ENCODE data around the gene SMIM5. TPM values are rescaled to one million over a fixed set of nuclear protein-coding genes. Genes with fewer than 3 reads are reported as not detected.
A peak's percentile ranks its signal among the peaks of the same experiment; 100 is the strongest.

The SMIM5 gene
- total RNA-seq, 6 donors from 2014 or later = 1.9 to 7.3 (median 3.3) TPM

DNA sequence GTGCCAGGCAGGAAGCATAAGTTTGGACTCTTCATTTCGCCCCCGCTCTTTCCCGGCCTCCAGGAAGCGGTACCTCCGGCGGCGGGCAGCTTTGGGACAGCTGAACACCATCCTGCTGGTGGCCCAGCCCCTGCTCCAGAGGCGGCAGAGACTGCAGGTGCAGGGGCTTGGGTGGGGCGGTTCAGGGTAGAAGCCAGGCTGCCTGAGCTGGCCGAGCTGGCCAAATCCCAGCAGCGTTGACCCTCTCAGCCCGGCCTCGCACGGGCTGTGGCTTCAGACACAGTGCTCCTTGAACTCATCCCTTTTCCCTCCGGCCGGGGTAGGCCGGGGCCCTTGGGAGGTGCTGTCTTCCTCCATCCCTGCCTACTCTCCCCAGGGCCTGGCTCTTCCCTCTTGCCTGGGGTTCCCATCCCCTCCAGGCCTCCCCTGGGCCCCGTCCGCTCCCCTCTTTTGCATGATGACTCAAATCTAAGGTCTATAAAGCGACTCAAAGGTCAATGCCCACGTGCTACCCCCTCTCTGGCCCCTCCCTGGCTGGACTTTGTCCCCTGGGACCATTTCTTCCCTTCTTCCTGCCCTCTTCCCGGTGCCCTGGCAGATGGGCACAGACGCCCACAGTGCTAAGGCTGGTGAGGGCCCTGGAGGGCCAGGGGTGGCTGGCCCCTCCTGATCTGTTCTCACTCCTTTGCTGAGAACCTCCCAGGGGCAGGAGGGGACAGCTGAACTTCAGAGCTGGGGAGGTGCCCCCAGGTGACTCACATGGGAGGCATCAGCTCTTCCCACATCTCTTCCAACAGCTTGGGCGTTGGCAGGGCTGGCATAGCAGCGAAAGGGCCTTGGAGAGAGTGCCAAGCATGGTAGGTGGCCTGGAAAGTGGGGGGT lies 22.9 kb upstream of the SMIM5 start:
- H3K27ac ChIP-seq = no peak overlapping the region
- H3K36me3 ChIP-seq = peaks cover 0 to 60% (median 41%) of the 10 kb centered on the region in 4 donors
- no peaks in the 10 kb centered on the region for H3K9me3 ChIP-seq
- no peaks in the 10 kb centered on the region for H3K27me3 ChIP-seq
- no peak for TF ChIP-seq POLR2AphosphoS5 (IDR thresholded peaks at IDR 0.05)
- TF ChIP-seq, protein P1, sequence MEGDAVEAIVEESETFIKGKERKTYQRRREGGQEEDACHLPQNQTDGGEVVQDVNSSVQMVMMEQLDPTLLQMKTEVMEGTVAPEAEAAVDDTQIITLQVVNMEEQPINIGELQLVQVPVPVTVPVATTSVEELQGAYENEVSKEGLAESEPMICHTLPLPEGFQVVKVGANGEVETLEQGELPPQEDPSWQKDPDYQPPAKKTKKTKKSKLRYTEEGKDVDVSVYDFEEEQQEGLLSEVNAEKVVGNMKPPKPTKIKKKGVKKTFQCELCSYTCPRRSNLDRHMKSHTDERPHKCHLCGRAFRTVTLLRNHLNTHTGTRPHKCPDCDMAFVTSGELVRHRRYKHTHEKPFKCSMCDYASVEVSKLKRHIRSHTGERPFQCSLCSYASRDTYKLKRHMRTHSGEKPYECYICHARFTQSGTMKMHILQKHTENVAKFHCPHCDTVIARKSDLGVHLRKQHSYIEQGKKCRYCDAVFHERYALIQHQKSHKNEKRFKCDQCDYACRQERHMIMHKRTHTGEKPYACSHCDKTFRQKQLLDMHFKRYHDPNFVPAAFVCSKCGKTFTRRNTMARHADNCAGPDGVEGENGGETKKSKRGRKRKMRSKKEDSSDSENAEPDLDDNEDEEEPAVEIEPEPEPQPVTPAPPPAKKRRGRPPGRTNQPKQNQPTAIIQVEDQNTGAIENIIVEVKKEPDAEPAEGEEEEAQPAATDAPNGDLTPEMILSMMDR (IDR thresholded peaks at IDR 0.05) = no peak
- no peak for TF ChIP-seq EP300 (IDR thresholded peaks at IDR 0.05)
- no peak for TF ChIP-seq POLR2A (IDR thresholded peaks at IDR 0.05)
- ATAC-seq (ENCODE audit: low FRiP score in 2 of 2) = no peak
- H3K4me3 ChIP-seq = no peak overlapping the region
- DNase-seq = peak in 1 of 2 donors; percentile 64
- WGBS, 2 donors = 89 to 92% methylated on average over 24 to 25 of the region's 25 CpGs
- H3K4me1 ChIP-seq = no peaks in the 10 kb centered on the region

DNA sequence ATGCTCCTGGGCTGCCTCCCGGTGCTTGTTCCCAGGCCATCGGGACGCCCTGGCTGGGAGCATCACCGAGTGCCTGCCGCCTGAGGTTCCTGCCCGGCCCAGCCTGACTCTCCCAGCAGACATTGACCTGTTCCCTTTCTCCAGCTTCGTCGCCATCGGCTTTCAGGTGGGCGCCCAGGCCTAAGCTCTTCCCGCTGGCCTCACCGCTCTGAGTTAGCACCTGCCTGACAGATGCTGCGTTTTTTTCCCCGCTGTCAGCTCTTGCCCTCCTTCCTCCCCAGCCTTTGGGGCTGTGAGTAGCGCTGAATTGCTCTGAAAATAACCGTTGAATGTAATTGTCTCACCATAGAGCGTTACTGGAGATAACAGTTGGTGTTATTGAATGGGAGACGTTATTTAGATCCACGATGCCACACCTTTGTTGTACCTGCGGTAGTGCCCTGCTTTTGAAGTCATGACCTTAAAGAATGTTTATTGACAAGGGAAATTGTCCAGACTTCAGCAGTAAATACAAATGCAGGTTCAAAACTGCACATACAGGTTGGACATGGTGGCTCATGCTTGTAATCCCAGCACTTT lies 21.3 kb upstream of the SMIM5 start:
- whole genome bisulfite sequencing, 2 donors = 93 to 94% methylated on average over 20 of the region's 20 CpGs
- DNase-seq (peak in 1 of 2 donors; percentile 69), ATAC-seq (ENCODE audit: low FRiP score in 2 of 2) (no peak)
- H3K4me1 ChIP-seq = no peaks in the 10 kb centered on the region
- no peak overlapping the region for H3K27ac ChIP-seq
- no peaks in the 10 kb centered on the region for H3K9me3 ChIP-seq
- H3K4me3 ChIP-seq = no peak overlapping the region
- H3K36me3 ChIP-seq = peaks cover 0 to 73% (median 56%) of the 10 kb centered on the region in 4 donors
- H3K27me3 ChIP-seq = no peaks in the 10 kb centered on the region
- TF ChIP-seq, protein P1 (IDR thresholded peaks at IDR 0.05) = no peak
- TF ChIP-seq POLR2A (IDR thresholded peaks at IDR 0.05) (no peak), EP300 (IDR thresholded peaks at IDR 0.05) (no peak), POLR2AphosphoS5 (IDR thresholded peaks at IDR 0.05) (no peak)

DNA sequence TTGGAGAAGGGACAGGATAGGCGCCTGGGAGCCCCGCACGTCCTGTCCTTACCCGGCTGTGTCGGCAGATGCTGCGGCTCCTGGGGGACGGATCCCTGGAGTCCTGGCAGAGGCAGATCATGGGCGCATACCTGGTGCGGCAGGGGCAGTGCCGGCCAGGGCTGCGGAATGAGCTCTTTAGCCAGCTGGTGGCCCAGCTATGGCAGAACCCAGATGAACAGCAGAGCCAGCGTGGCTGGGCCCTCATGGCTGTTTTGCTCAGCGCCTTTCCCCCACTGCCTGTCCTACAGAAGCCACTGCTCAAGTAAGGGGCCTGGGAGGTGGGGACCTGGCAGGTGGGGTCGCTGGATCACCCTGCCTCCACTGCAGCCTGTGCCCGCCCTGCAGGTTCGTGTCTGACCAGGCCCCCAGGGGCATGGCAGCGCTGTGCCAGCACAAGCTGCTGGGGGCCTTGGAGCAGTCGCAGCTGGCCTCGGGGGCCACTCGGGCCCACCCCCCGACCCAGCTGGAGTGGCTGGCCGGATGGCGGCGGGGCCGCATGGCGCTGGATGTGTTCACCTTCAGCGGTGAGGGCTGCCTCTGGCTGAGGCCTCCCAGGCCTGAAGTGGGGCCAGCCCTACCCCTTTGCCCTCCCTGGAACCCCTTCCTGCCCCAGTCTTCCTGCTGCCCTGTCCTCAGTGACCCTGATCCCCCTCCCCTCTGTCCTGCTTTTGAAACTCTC lies 20.2 kb upstream of the SMIM5 start:
- 89 to 90% methylated on average over 2 to 16 of the region's 27 CpGs for WGBS, 2 donors

DNA sequence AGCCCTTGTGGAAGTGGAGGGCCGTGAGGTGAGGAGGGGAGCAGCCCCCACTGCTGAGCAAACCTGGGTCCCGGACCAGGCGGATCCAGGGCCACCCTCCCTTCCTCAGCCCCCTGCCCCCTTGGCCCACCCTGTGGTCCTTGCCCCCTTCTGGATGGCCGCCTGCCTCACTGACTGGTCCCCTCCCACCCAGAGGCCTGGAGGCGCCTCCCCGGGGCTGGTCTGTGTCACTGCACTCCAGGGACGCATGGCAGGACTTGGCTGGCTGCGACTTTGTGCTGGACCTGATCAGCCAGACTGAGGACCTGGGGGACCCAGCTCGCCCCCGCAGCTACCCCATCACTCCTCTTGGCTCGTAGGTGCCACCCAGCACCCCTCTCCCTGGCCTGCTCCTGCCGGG lies 19.2 kb upstream of the SMIM5 start:
- Histone ChIP-seq H3K27ac (no peak overlapping the region), H3K9me3 (no peaks in the 10 kb centered on the region), H3K27me3 (no peaks in the 10 kb centered on the region), H3K36me3 (peaks cover 3 to 89% (median 71%) of the 10 kb centered on the region in 4 donors), H3K4me3 (no peak overlapping the region), H3K4me1 (no peaks in the 10 kb centered on the region)
- DNase-seq (peak in 1 of 2 donors; percentile 67), ATAC-seq (ENCODE audit: low FRiP score in 2 of 2) (no peak)
- 90 to 94% methylated on average over 2 to 8 of the region's 12 CpGs for WGBS, 2 donors
- TF ChIP-seq EP300 (IDR thresholded peaks at IDR 0.05) (no peak), POLR2AphosphoS5 (IDR thresholded peaks at IDR 0.05) (no peak), POLR2A (IDR thresholded peaks at IDR 0.05) (no peak)
- TF ChIP-seq, protein P1 (IDR thresholded peaks at IDR 0.05) = no peak

More for the DNA sequence above, 20.2 kb upstream of the SMIM5 start:
- H3K27me3 ChIP-seq = no peaks in the 10 kb centered on the region
- no peak overlapping the region for H3K27ac ChIP-seq
- no peak for ATAC-seq (ENCODE audit: low FRiP score in 2 of 2)
- DNase-seq = peak in 1 of 2 donors; percentile 75
- H3K36me3 ChIP-seq = peaks cover 2 to 80% (median 66%) of the 10 kb centered on the region in 4 donors
- H3K4me1 ChIP-seq = no peaks in the 10 kb centered on the region
- H3K4me3 ChIP-seq = no peak overlapping the region
- no peaks in the 10 kb centered on the region for H3K9me3 ChIP-seq
- TF ChIP-seq, protein P1 (IDR thresholded peaks at IDR 0.05) = no peak
- TF ChIP-seq POLR2A (IDR thresholded peaks at IDR 0.05) (no peak), EP300 (IDR thresholded peaks at IDR 0.05) (no peak), POLR2AphosphoS5 (IDR thresholded peaks at IDR 0.05) (no peak)
